Natural killer cell (primary cell): ENCODE measurements around the gene OSCP1. TPM values are rescaled to one million over a fixed set of nuclear protein-coding genes. Genes with fewer than 3 reads are reported as not detected.

ENCODE experiments used
- ATAC-seq, 3 donors: fragments of 150-1000 bp in 2 of 3; fragments of 200-7000 bp in 1 of 3; cut with Tn5 transposase; 1 replicate in 1 of 3; 2 replicates in 2 of 3; pipeline ENCODE4 v1.10.0; 2021; ENCODE audit warnings: mild to moderate bottlenecking in 2 of 3, moderate library complexity in 2 of 3
- DNase-seq, 2 donors: peaks; one replicate each; pipeline versions ENCODE4 v3.0.0 to v3.0.0-alpha.2; 2013 to 2021; ENCODE audit warnings: mixed read lengths in 1 of 2
- H3K27ac ChIP-seq: one replicate; pipeline ENCODE4 v1.5.1; 2013; ENCODE audit warnings: mild to moderate bottlenecking, low read length
- H3K27me3 ChIP-seq: one replicate; pipeline ENCODE4 v1.6.1; 2013; ENCODE audit warnings: low read length; ENCODE audit not compliant: control insufficient read depth, insufficient read depth
- H3K36me3 ChIP-seq: one replicate; pipeline ENCODE4 v1.6.1; 2013; ENCODE audit warnings: low read length; ENCODE audit not compliant: control insufficient read depth, insufficient read depth
- H3K4me1 ChIP-seq: one replicate; pipeline ENCODE4 v1.6.1; 2013; ENCODE audit warnings: low read length; ENCODE audit not compliant: control insufficient read depth, insufficient read depth
- H3K4me3 ChIP-seq: one replicate; pipeline ENCODE4 v1.5.1; 2013; ENCODE audit warnings: low read length
- H3K9me3 ChIP-seq: one replicate; pipeline ENCODE4 v1.6.1; 2013; ENCODE audit warnings: low read length; ENCODE audit not compliant: control insufficient read depth, insufficient read depth
- H3K27ac Mint-ChIP-seq, 2 donors: one replicate each; pipeline ENCODE4 v1.8.0; 2022; ENCODE audit warnings: mild to moderate bottlenecking in 2 of 2, mixed read lengths in 2 of 2, moderate library complexity in 1 of 2
- H3K27me3 Mint-ChIP-seq, 2 donors: one replicate each; pipeline ENCODE4 v1.8.0; 2022; ENCODE audit warnings: low read depth in 2 of 2, mixed read lengths in 2 of 2
- H3K36me3 Mint-ChIP-seq: one replicate; pipeline ENCODE4 v1.8.0; 2022; ENCODE audit warnings: mixed read lengths
- H3K4me1 Mint-ChIP-seq, 2 donors: one replicate each; pipeline ENCODE4 v1.8.0; 2022; ENCODE audit warnings: mixed read lengths in 2 of 2
- H3K4me3 Mint-ChIP-seq: one replicate; pipeline ENCODE4 v1.8.0; 2022; ENCODE audit warnings: mild to moderate bottlenecking, moderate library complexity, mixed read lengths
- H3K9me3 Mint-ChIP-seq, 2 donors: one replicate each; pipeline ENCODE4 v1.8.0; 2022; ENCODE audit warnings: mixed read lengths in 2 of 2
- WGBS: methylation state at CpG from one replicate; pipeline ENCODE4 v1.1.7; 2013; ENCODE audit warnings: missing lambda C conversion rate; ENCODE audit not compliant: insufficient coverage; 5-methylcytosine and 5-hydroxymethylcytosine counted together
- intact Hi-C: fragments of 100-400 bp; cut with micrococcal nuclease; formaldehyde crosslinking; loops from one replicate; pipeline ENCODE4 v1.14.2; 2022
- total RNA-seq, 4 donors: library from RNA; stranded (reverse); fragments of 120-200 nt in 1 of 4; gene quantifications; one replicate each; pipeline versions ENCODE4 v1.2.3 to v1.2.4, GENCODE V29; 2013 to 2022
- TF ChIP-seq, protein P1 (sequence below): fragments of 200-600 bp; IDR thresholded peaks from one replicate; pipeline ENCODE4 v1.8.0; 2022; ENCODE audit warnings: antibody characterized with exemption

Gene OSCP1
- total RNA-seq, 3 donors from 2014 or later (not counting 1 experiment from before 2014, with no cell fraction given): 2.3 TPM; not detected in 2

DNA sequence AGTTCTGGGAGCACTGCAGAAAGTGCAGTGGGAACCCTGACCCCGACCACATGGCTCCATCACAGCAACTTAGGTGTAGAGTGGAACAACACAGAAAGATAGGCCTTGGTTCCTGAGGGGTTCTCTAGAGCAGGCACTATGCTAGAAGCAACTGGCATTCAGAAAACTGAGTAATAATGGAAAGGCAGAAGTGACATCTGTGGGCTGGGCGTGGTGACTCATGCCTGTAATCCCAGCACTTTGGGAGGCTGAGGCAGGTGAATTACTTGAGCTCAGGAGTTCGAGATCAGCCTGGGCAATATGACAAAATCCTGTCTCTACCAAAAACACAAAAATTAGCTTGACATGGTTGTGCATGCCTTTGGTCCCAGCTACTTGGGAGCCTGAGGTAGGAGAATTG lies 8.7 kb upstream of the OSCP1 start:
- H3K4me3 ChIP-seq: no peak overlapping the region
- H3K9me3 Mint-ChIP-seq: no peaks in the 10 kb centered on the region
- H3K27me3 Mint-ChIP-seq: no peaks in the 10 kb centered on the region
- no peak for DNase-seq
- peaks cover 15% of the 10 kb centered on the region for H3K36me3 Mint-ChIP-seq
- no peaks in the 10 kb centered on the region for H3K9me3 ChIP-seq
- H3K4me3 Mint-ChIP-seq: no peak overlapping the region
- intact Hi-C loops: no loop called here
- H3K27ac Mint-ChIP-seq: no peak overlapping the region
- H3K4me1 ChIP-seq: peaks cover 9% of the 10 kb centered on the region
- WGBS: 81% methylated on average over 3 of the region's 3 CpGs
- H3K27ac ChIP-seq: no peak overlapping the region
- H3K4me1 Mint-ChIP-seq: peaks cover 13 to 17% of the 10 kb centered on the region in 2 donors
- H3K36me3 ChIP-seq: peaks cover 44% of the 10 kb centered on the region
- no peak for ATAC-seq
- H3K27me3 ChIP-seq: no peaks in the 10 kb centered on the region
- TF ChIP-seq, protein P1, sequence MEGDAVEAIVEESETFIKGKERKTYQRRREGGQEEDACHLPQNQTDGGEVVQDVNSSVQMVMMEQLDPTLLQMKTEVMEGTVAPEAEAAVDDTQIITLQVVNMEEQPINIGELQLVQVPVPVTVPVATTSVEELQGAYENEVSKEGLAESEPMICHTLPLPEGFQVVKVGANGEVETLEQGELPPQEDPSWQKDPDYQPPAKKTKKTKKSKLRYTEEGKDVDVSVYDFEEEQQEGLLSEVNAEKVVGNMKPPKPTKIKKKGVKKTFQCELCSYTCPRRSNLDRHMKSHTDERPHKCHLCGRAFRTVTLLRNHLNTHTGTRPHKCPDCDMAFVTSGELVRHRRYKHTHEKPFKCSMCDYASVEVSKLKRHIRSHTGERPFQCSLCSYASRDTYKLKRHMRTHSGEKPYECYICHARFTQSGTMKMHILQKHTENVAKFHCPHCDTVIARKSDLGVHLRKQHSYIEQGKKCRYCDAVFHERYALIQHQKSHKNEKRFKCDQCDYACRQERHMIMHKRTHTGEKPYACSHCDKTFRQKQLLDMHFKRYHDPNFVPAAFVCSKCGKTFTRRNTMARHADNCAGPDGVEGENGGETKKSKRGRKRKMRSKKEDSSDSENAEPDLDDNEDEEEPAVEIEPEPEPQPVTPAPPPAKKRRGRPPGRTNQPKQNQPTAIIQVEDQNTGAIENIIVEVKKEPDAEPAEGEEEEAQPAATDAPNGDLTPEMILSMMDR: no peak

DNA sequence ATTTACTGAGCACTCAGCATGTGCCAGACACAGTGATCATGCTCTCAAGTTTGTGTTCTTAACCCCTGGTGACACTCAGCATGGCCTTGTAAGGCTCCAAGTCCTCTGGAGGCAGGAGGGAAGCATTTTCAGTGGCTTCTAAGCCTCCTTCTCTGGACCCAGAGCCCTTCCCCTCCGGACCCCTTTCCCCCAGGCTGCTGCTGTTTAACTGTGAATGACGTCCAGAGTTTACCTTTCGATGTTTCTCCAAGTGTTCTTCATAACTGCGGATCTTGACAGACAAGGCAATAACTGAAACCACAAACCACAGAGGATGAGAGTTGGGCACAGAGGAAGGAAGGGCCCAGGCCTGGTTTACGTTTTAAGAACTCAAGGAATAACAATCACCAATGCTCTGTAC lies 7.4 kb upstream of the OSCP1 start:
- TF ChIP-seq, protein P1: no peak
- intact Hi-C loops: no loop called here
- Mint-ChIP-seq H3K9me3 (no peaks in the 10 kb centered on the region), H3K27ac (no peak overlapping the region), H3K27me3 (no peaks in the 10 kb centered on the region), H3K4me1 (peaks cover 6 to 10% of the 10 kb centered on the region in 2 donors), H3K36me3 (peaks cover 15% of the 10 kb centered on the region), H3K4me3 (no peak overlapping the region)
- H3K4me1 ChIP-seq: no peaks in the 10 kb centered on the region
- H3K9me3 ChIP-seq: no peaks in the 10 kb centered on the region
- peak in 1 of 2 donors; percentile 46 for DNase-seq
- no peaks in the 10 kb centered on the region for H3K27me3 ChIP-seq
- ATAC-seq: no peak
- H3K4me3 ChIP-seq: no peak overlapping the region
- peaks cover 44% of the 10 kb centered on the region for H3K36me3 ChIP-seq
- WGBS: 3% methylated on average over 5 of the region's 5 CpGs
- H3K27ac ChIP-seq: no peak overlapping the region

DNA sequence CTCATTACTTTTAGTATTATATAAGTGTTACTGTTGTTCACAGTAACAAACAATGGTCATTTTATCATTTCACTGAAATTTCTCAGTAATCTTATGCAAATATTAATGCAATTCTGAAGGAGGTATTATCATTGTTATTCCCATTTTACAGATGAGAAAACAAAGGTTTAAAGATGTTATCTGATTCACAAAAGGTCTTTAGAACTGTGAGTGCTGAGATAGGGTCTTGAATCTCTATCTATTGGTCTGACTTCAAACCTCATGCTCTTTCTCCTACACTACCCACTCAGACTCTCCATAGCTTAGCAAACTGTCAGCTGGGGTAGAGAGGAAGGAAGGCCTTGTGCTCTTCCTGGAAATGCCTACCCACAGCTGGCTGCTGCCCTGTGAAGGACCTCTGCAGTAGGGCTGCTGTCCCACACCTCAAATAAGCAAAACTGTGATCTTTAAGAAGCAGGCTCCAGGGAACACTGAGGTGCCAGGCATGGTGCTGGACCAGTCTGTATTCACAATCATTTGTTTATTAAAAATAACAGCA lies 6.2 kb upstream of the OSCP1 start:
- no peak for DNase-seq
- peaks cover 42% of the 10 kb centered on the region for H3K36me3 ChIP-seq
- Mint-ChIP-seq H3K27ac (no peak overlapping the region), H3K27me3 (no peaks in the 10 kb centered on the region), H3K9me3 (no peaks in the 10 kb centered on the region), H3K4me3 (no peak overlapping the region), H3K36me3 (peaks cover 15% of the 10 kb centered on the region), H3K4me1 (peaks cover 9% of the 10 kb centered on the region in 2 donors)
- no peaks in the 10 kb centered on the region for H3K4me1 ChIP-seq
- H3K27me3 ChIP-seq: no peaks in the 10 kb centered on the region
- no peak overlapping the region for H3K4me3 ChIP-seq
- TF ChIP-seq, protein P1: no peak
- no peak for ATAC-seq
- intact Hi-C loops: no loop called here
- H3K27ac ChIP-seq: no peak overlapping the region
- H3K9me3 ChIP-seq: no peaks in the 10 kb centered on the region

DNA sequence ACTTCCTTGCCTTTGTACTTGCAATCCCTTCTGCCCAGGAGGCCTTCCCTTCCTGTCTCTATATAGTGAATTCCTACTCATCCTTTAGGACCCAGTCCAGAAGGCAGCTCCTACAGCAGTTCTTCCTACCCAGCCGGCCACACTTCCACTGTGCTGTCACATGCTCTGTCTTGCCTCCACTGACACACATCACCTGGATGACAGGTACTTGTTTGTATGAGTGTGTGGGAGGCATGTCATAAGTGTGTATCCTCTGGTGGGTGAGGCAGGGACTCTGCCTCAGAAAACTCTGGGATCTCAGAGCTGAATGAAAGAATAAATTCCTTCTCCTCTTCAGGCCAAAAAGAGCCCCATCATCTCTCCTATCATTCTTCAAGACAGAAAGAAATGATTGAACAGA lies 5.1 kb upstream of the OSCP1 start:
- H3K36me3 Mint-ChIP-seq: peaks cover 7% of the 10 kb centered on the region
- H3K27ac Mint-ChIP-seq: no peak overlapping the region
- DNase-seq (no peak), ATAC-seq (no peak)
- H3K4me1 ChIP-seq: peaks cover 10% of the 10 kb centered on the region
- H3K4me3 Mint-ChIP-seq: no peak overlapping the region
- peaks cover 6 to 16% of the 10 kb centered on the region in 2 donors for H3K4me1 Mint-ChIP-seq
- intact Hi-C loops: no loop called here
- H3K27me3 Mint-ChIP-seq: no peaks in the 10 kb centered on the region
- H3K27me3 ChIP-seq: no peaks in the 10 kb centered on the region
- WGBS: 100% methylated on average over 1 of the region's 1 CpG
- H3K27ac ChIP-seq: no peak overlapping the region
- no peaks in the 10 kb centered on the region for H3K9me3 ChIP-seq
- no peaks in the 10 kb centered on the region for H3K9me3 Mint-ChIP-seq
- TF ChIP-seq, protein P1: no peak
- H3K36me3 ChIP-seq: peaks cover 35% of the 10 kb centered on the region
- H3K4me3 ChIP-seq: no peak overlapping the region
